Activated CD4-positive, CD25-positive, alpha-beta regulatory T cell treated with anti-CD3 and anti-CD28 coated beads, Interleukin-2, amount 50 U/mL, for 16 hours (primary cell): Measurements from ENCODE around the gene WTIP.
"Not testable (repeated sequence)": the region's sequence is repeated elsewhere in the genome, so short reads cannot be mapped to it uniquely, and the experiment has no call there.

Experiments used
- DNase-seq: peaks from one replicate; pipeline ENCODE4 v3.0.0-alpha.2; 2020; ENCODE audit warnings: low read depth, low spot score

WTIP gene

GRCh38 chr19:34478496-34478895, 3.1 kb upstream of the WTIP start:
- DNase-seq, result not testable (repeated sequence)

DNA sequence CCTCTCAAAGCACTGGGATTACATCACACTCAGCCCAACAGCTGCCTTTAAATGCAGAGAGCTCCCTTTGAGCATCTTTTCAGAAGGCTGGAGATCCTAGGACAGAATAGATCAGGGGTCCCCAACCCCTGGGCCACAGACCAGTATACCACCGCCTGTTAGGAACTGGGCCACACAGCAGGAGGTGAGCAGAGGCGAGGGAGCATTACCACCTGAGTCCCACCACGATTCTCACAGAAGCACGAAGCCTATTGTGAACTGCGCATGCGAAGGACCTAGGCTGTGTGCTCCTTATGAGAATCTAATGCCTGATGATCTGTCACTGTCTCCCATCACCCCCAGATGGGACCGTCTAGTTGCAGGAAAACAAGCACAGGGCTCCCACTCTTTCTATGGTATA, 2.2 kb upstream of the WTIP start:
- DNase-seq, result no peak

- no peak for DNase-seq
Observed at GRCh38 chr19:34480491-34480890, 1.1 kb upstream of the WTIP start.

DNA sequence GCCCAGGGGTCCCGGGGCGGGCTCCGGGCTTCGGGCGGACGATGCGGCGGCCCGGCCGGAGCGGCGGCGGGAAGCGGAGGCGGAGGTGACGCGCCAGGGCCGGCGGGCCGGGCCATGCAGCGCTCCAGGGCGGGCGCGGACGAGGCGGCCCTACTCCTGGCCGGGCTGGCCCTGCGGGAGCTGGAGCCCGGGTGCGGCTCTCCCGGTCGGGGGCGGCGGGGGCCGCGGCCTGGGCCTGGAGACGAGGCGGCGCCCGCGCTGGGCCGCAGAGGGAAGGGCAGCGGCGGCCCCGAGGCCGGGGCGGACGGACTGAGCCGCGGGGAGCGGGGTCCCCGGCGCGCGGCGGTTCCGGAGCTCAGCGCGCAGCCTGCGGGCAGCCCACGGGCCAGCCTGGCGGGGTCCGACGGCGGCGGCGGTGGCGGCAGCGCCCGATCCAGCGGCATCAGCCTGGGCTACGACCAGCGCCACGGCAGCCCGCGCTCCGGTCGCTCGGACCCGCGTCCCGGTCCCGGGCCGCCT, 362 bp downstream of the WTIP start:
- no peak for DNase-seq

DNA sequence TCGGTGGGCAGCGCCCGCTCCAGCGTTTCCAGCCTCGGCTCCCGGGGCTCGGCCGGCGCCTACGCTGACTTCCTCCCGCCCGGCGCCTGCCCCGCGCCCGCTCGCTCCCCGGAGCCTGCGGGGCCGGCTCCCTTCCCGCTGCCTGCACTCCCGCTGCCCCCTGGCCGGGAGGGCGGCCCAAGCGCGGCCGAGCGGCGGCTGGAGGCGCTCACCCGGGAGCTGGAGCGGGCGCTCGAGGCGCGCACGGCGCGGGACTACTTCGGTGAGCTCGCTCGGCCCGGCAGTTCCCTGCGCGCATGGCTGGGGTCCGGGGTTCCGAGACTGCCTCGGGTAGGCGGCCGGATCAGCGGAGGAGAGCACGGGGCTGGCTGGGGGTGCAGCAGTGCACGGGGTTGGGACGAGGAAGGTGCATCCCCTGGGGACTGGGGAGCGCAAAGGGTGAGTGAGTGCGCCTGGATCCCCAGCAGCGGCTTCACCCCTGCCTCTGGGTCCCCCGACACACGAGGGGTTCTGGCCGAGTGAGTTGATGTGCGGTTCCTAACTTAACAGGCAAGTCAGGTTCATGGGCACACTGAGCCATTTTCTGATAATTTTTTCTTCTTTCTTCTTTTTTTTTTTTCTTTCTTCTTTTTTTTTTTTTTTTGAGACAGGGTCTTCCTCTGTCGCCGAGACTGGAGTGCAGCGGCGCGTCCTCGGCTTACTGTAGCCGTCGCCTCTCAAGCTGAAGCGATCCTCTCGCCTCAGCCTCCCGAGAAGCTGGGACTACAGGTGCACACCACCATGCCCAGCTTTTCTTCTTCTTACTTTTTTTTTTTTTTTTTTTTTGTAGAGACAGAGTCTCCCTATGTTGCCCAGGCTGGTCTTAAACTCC, 1.1 kb downstream of the WTIP start:
- no peak for DNase-seq

DNA sequence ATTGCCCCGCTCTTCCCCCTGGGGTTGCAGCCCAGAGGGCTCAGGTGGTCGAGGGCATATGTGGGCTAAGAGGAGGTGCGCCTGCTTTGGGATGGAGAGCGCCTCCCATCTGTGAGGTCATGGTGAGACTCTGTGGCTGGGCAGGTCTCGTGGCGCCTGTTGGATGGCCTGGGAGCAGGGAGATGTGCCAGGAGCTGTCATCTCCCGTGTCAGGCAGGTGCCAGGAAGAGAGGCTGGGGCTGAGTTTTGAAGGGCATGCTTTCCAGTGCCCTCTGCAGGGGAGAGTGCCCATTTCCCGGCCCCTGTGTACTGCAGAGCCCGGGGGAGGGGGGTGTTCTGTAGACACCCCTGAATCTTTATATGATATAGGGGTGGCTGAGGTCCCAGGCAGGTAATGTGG, 2.8 kb downstream of the WTIP start:
- no peak for DNase-seq

DNA sequence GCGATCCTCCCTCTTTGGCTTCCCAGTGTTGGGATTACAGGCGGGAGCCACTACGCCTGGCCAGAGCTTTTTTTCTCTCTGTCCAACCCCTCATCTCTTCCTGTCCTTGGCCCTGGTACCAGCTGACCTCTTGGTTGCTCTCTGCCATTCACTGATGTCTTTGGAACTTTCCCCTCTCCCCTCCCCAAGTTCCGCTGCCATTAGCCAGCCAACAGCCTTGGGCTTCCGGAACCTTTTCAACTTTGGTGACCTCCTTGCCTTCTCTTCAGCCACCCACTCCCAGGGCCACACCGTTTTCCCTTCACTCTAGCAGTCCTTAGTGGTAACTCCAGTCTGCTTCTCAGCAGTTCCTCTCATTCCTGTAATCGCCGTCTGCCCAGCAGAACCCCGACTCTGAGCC, 4.3 kb downstream of the WTIP start:
- DNase-seq, result no peak

- DNase-seq, result no peak
Observed at GRCh38 chr19:34487651-34488051, 6.1 kb downstream of the WTIP start.

DNA sequence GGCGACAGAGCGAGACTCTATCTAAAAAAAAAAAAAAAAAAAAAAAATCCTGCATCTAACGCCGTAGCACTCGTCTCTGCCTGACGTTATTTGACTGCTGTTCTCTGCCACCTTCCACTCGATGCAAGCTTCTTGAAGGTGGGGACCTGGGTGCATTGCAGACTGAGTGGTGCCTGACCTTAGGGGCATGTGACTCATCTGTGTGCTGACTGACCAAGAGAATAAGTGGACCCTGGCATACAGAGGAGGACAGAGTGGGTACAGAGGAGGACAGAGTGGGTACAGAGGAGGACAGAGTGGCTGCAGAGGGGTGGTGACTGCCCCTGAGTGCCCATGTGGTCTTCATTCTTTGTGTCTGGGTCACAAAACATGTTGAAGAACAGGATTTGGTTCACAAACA, 7.6 kb downstream of the WTIP start:
- no peak for DNase-seq

DNA sequence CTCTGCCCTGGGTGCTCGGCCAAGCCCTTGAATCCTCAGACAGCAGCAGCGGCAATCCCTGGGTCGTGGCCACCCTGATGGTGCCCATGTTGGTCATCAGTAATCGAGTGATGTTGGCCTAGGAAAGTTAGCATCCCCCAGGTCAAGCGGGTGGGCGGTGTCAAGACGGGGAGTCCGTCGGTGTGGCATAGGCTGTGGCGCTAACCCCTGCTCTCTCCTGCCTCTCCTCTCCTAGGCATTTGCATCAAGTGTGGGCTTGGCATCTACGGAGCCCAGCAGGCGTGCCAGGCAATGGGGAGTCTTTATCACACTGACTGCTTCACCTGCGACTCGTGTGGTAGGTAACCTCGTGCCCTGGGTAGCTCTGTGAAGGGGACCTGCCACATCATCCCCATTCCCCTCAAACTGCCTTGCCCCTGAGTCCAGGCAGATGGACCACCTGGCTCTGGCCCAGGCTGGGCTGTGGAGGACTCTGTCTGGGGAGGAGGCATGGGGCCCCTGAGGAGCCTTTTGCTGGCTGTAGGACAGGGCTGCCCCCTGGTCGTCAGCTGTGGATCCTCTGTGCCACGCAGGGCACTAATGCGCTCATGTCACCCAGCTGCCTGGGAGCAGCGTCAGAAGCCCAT, 8.7 kb downstream of the WTIP start:
- DNase-seq, result no peak

- no peak for DNase-seq
Observed at GRCh38 chr19:34493038-34493648, 11.6 kb downstream of the WTIP start.

GRCh38 chr19:34493649-34494044, 12.1 kb downstream of the WTIP start:
- DNase-seq, result no peak

DNA sequence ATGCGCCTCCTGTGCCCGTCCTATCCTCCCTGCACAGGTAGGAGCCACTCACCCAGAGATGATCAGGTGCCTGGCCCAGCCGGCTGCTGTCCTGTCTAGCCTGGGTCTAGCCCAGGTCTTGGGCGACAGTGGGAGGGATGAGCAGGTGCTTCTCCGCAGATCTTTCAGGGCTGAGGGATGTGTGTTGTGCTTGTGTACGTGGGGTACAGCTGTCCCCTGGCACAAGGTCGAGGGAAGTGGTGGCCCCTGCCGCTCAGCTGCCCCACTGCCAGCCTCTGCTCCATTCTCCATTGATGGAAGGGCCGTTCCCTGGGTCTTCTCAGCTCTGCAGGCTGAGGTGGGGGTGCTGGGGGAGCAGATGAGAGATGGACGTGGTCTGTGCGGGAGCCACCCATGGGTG, 13.0 kb downstream of the WTIP start:
- no peak for DNase-seq

GRCh38 chr19:34495416-34495815, 13.9 kb downstream of the WTIP start:
- DNase-seq, result no peak

GRCh38 chr19:34497112-34497805, 15.7 kb downstream of the WTIP start:
- DNase-seq, result no peak

DNA sequence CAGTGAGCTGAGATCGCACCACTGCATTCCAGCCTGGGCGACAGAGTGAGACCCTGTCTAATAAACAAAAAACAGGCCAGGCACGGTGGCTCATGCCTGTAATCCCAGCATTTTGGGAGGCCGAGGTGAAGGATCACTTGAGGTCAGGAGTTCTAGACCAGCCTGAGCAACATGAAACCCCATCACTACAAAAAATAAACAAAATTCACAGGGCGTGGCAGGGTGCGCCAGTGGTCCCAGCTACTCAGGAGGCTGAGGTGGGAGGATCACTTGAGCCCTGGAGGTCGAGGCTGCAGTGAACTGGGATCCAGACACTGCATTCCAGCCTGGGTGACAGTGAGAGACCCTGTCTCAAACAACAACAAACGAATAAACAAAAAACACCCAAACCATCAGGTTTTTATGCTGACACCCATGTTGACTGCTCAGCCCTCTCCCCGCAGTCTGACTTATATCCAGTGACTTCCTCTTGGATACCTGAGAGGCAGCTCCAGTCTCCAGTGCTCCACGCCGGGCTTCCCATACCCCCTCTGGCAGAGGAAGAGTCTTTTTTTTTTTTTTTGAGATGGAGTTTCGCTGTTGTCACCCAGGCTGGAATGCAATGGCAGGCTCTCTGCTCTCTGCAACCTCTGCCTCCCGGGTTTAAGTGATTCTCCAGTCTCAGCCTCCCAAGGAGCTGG, 17.7 kb downstream of the WTIP start:
- DNase-seq, result no peak

GRCh38 chr19:34500656-34501120, 19.1 kb downstream of the WTIP start:
- DNase-seq, result no peak

- DNase-seq, result peak; percentile 62
Observed at GRCh38 chr19:34501339-34502320, 20.1 kb downstream of the WTIP start.

GRCh38 chr19:34502582-34503411, 21.2 kb downstream of the WTIP start:
- no peak for DNase-seq
